ENCODE results near the gene RTBDN.
A peak's percentile ranks its signal among the peaks of the same experiment; 100 is the strongest.

Gene RTBDN

DNA sequence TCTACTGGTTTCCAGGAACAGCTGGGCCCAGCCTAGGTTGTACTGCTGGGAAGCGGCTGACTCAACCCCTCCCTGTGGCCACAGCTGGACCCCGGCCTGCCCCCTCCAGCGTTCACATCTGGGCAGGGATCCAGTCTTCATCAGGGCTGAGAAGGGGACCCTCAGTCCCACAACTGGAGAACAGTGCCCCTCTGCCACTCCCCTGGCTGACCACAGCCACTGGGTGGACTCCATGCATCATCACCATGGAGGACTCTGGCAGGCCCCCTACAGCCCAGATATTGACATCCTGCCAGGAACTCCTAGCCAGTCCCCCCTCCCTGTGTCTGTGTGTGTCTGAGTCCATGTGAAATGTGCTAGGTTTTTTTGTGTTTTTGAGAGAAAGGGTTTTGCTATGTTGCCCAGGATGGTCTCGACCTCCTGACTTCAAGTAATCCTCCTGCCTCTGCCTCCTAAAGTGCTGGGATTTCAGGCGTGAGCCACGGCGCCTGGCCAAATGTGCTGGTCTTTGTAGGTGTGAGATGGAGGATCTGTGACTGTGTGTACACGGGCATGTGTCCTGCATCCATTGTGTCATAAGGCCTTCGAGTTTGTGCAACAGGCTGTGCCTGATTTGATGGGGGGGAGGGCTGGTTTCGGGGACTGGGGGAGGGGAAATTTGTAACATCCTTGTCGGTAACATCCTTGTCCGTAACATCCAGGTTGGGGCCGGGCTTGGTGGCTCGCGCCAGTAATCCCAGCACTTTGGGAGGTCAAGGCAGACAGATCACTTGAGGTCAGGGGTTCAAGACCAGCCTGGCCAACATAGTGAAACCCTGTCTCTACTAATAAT is 55.0 kb downstream of the RTBDN start:
- no peak for DNase-seq (ENCODE audit: low spot score)

DNA sequence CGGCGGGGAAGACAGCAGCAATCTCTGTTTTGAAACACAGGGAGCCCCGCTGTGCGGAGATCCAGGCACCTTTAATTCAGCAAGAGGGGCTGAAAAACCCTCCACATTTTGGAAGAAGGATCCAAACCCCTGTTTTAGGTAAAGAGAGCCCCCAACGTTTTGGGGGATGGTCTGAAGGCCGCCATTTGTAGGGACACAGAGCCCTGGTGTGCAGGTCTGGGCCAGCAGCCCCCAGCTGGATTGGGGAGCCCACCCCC is 55.5 kb downstream of the RTBDN start:
- no peak for DNase-seq (ENCODE audit: low spot score)

- no peak for DNase-seq (ENCODE audit: low spot score)
Measured at GRCh38 chr19:12778017-12778904, 56.1 kb downstream of the RTBDN start.

GRCh38 chr19:12777217-12778016 is 57.0 kb downstream of the RTBDN start:
- DNase-seq (ENCODE audit: low spot score), result peak; percentile 83

Data from germinal center (tissue), 1 donor.